NCI-H510A (cell line): ENCODE data around the gene MAP2K6.
A peak's percentile ranks its signal among the peaks of the same experiment; 100 is the strongest.
"Not testable (repeated sequence)": the region's sequence is repeated elsewhere in the genome, so short reads cannot be mapped to it uniquely, and the experiment has no call there.

Experiments used
- DNase-seq: peaks from one replicate; lab custom pipeline; 2025; lab: John Stamatoyannopoulos, UW

Gene MAP2K6

GRCh38 chr17:69457603-69458002 is 43.1 kb downstream of the MAP2K6 start:
- no peak for DNase-seq

GRCh38 chr17:69460963-69461922 is 46.7 kb downstream of the MAP2K6 start:
- no peak for DNase-seq

- no peak for DNase-seq
Measured at GRCh38 chr17:69461951-69462369, 47.5 kb downstream of the MAP2K6 start.

GRCh38 chr17:69462882-69463281 is 48.4 kb downstream of the MAP2K6 start:
- DNase-seq: no peak

- DNase-seq: no peak
Measured at GRCh38 chr17:69466451-69466850, 52.0 kb downstream of the MAP2K6 start.

GRCh38 chr17:69466905-69467667 is 52.6 kb downstream of the MAP2K6 start:
- no peak for DNase-seq

GRCh38 chr17:69468207-69468606 is 53.7 kb downstream of the MAP2K6 start:
- DNase-seq: no peak

GRCh38 chr17:69470702-69471101 is 56.2 kb downstream of the MAP2K6 start:
- DNase-seq: no peak

GRCh38 chr17:69471406-69471805 is 56.9 kb downstream of the MAP2K6 start:
- no peak for DNase-seq

- no peak for DNase-seq
Measured at GRCh38 chr17:69473841-69474831, 59.6 kb downstream of the MAP2K6 start.

GRCh38 chr17:69477204-69477902 is 62.9 kb downstream of the MAP2K6 start:
- DNase-seq: peak; percentile 11

GRCh38 chr17:69477903-69478266 is 63.4 kb downstream of the MAP2K6 start:
- DNase-seq: no peak

- DNase-seq: peak; percentile 54
Measured at GRCh38 chr17:69478916-69479315, 64.4 kb downstream of the MAP2K6 start.

GRCh38 chr17:69479756-69480155 is 65.3 kb downstream of the MAP2K6 start:
- not testable (repeated sequence) for DNase-seq

- DNase-seq: no peak
Measured at GRCh38 chr17:69480245-69480644, 65.7 kb downstream of the MAP2K6 start.

- no peak for DNase-seq
Measured at GRCh38 chr17:69485251-69485661, 70.8 kb downstream of the MAP2K6 start.

GRCh38 chr17:69485901-69486643 is 71.6 kb downstream of the MAP2K6 start:
- peak; percentile 57 for DNase-seq

- no peak for DNase-seq
Measured at GRCh38 chr17:69486779-69487637, 72.5 kb downstream of the MAP2K6 start.

- no peak for DNase-seq
Measured at GRCh38 chr17:69489313-69489712, 74.8 kb downstream of the MAP2K6 start.
